Karpas-422 (cell line): ENCODE measurements around the gene RAB12. TPM values are rescaled to one million over a fixed set of nuclear protein-coding genes. Genes with fewer than 3 reads are reported as not detected.

ENCODE experiments used
- DNase-seq: peaks from one replicate; pipeline ENCODE4 v3.0.0-alpha.2; 2015
- H2AFZ ChIP-seq: fragments of 200-600 bp; sonication (generic); 2 replicates; pipeline ENCODE4 v1.6.1; 2014; ENCODE audit warnings: antibody characterized with exemption, low read length, mixed read lengths
- H3K27ac ChIP-seq: fragments of 200-600 bp; sonication (generic); 2 replicates; pipeline ENCODE4 v1.5.1; 2014; ENCODE audit warnings: mild to moderate bottlenecking, low read length, moderate library complexity
- H3K27me3 ChIP-seq: fragments of 200-600 bp; sonication (generic); 2 replicates; pipeline ENCODE4 v1.6.1; 2014; ENCODE audit warnings: low read length, mixed read lengths
- H3K36me3 ChIP-seq: fragments of 200-600 bp; sonication (generic); 2 replicates; pipeline ENCODE4 v1.6.1; 2014; ENCODE audit warnings: low read length, mixed read lengths; ENCODE audit not compliant: insufficient read depth
- H3K4me1 ChIP-seq: fragments of 200-600 bp; sonication (generic); 2 replicates; pipeline ENCODE4 v1.6.1; 2014; ENCODE audit warnings: mild to moderate bottlenecking, low read length, mixed read lengths
- H3K4me2 ChIP-seq: fragments of 200-600 bp; sonication (generic); 2 replicates; pipeline ENCODE4 v1.6.1; 2014; ENCODE audit warnings: low read length, low read depth, mild to moderate bottlenecking; ENCODE audit not compliant: poor library complexity, severe bottlenecking
- H3K4me3 ChIP-seq: fragments of 200-600 bp; sonication (generic); 2 replicates; pipeline ENCODE4 v1.5.1; 2014; ENCODE audit warnings: mild to moderate bottlenecking, antibody characterized with exemption, low read length, mixed read lengths
- H3K79me2 ChIP-seq: fragments of 200-600 bp; sonication (generic); 2 replicates; pipeline ENCODE4 v1.6.1; 2014; ENCODE audit warnings: mild to moderate bottlenecking, low read length, mixed read lengths
- H3K9ac ChIP-seq: fragments of 200-600 bp; sonication (generic); 2 replicates; pipeline ENCODE4 v1.6.0; 2014; ENCODE audit warnings: low read length
- H3K9me2 ChIP-seq: fragments of 200-600 bp; sonication (generic), shearing (Covaris generic); replicated peaks from 2 replicates; pipeline ENCODE4 v1.6.0; 2014; ENCODE audit warnings: mild to moderate bottlenecking, low read length, moderate library complexity; ENCODE audit not compliant: insufficient read depth
- H3K9me3 ChIP-seq: fragments of 300-700, 200-600 bp; sonication (generic); 2 replicates; pipeline ENCODE4 v1.6.1; 2014; ENCODE audit warnings: low read length, mixed read lengths
- H4K20me1 ChIP-seq: fragments of 200-600 bp; sonication (generic); 2 replicates; pipeline ENCODE4 v1.6.1; 2014; ENCODE audit warnings: mild to moderate bottlenecking, antibody characterized with exemption, low read length, low read depth; ENCODE audit not compliant: insufficient read depth
- total RNA-seq: library from RNA; depleted of rRNA; stranded (reverse); fragments of >200 nt; shearing (Covaris generic); gene quantifications from 2 replicates; pipeline ENCODE4 v1.2.3, GENCODE V29; 2014; ENCODE audit warnings: low replicate concordance

The RAB12 gene
- total RNA-seq, 1 experiment from 2014 or later = 17.2 TPM

GRCh38 chr18:8584798-8585197 lies 24.4 kb upstream of the RAB12 start:
- H3K79me2 ChIP-seq = no peaks in the 10 kb centered on the region
- no peak overlapping the region for H3K27ac ChIP-seq
- no peak overlapping the region for H3K4me2 ChIP-seq
- H4K20me1 ChIP-seq = no peaks in the 10 kb centered on the region
- H3K36me3 ChIP-seq = no peaks in the 10 kb centered on the region
- no peak overlapping the region for H3K9ac ChIP-seq
- no peaks in the 10 kb centered on the region for H3K4me1 ChIP-seq
- H2AFZ ChIP-seq = no peak overlapping the region
- no peak for DNase-seq
- no peaks in the 10 kb centered on the region for H3K9me3 ChIP-seq
- H3K27me3 ChIP-seq = no peaks in the 10 kb centered on the region
- no peaks in the 10 kb centered on the region for H3K9me2 ChIP-seq
- H3K4me3 ChIP-seq = no peak overlapping the region

- H2AFZ ChIP-seq = no peak overlapping the region
- no peak overlapping the region for H3K4me2 ChIP-seq
- no peak overlapping the region for H3K4me3 ChIP-seq
- H3K27me3 ChIP-seq = no peaks in the 10 kb centered on the region
- H3K27ac ChIP-seq = no peak overlapping the region
- H3K79me2 ChIP-seq = no peaks in the 10 kb centered on the region
- no peaks in the 10 kb centered on the region for H3K36me3 ChIP-seq
- H3K9me3 ChIP-seq = no peaks in the 10 kb centered on the region
- H3K9me2 ChIP-seq = no peaks in the 10 kb centered on the region
- no peaks in the 10 kb centered on the region for H4K20me1 ChIP-seq
- no peak overlapping the region for H3K9ac ChIP-seq
- H3K4me1 ChIP-seq = no peaks in the 10 kb centered on the region
- DNase-seq = no peak
Observed at GRCh38 chr18:8586941-8587340, 22.3 kb upstream of the RAB12 start.

DNA sequence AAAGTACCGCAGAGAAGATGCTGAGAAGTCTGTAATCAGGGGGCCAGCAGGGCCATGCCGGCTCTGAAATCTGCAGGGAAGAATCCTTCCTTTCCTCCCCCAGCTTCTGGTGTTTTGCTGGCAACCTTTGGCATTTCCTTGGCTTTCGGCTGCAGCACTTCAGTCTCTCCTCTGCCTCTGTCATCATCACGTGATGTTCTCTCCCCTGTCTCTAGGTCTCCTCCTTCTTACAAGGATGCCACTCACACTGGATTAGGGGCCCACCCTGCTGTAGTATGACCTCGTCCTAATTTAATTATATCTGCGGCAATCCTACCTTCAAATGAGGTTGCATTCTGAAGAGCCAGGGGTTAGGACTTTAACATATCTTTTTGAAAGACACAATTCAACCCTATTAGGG lies 13.8 kb upstream of the RAB12 start:
- no peaks in the 10 kb centered on the region for H4K20me1 ChIP-seq
- no peaks in the 10 kb centered on the region for H3K79me2 ChIP-seq
- no peak for DNase-seq
- no peaks in the 10 kb centered on the region for H3K9me2 ChIP-seq
- H3K9me3 ChIP-seq = no peaks in the 10 kb centered on the region
- no peaks in the 10 kb centered on the region for H3K36me3 ChIP-seq
- H3K4me2 ChIP-seq = no peak overlapping the region
- H3K27ac ChIP-seq = no peak overlapping the region
- H3K9ac ChIP-seq = no peak overlapping the region
- H3K4me1 ChIP-seq = no peaks in the 10 kb centered on the region
- H3K27me3 ChIP-seq = no peaks in the 10 kb centered on the region
- no peak overlapping the region for H2AFZ ChIP-seq
- no peak overlapping the region for H3K4me3 ChIP-seq

GRCh38 chr18:8601277-8602032 lies 7.8 kb upstream of the RAB12 start:
- Histone ChIP-seq H3K9me2 (no peaks in the 10 kb centered on the region), H2AFZ (no peak overlapping the region), H3K27me3 (no peaks in the 10 kb centered on the region), H3K9me3 (no peaks in the 10 kb centered on the region), H3K4me1 (peaks cover 19% of the 10 kb centered on the region), H3K4me2 (no peak overlapping the region), H3K4me3 (no peak overlapping the region), H3K36me3 (no peaks in the 10 kb centered on the region), H3K79me2 (no peaks in the 10 kb centered on the region), H4K20me1 (no peaks in the 10 kb centered on the region), H3K27ac (no peak overlapping the region), H3K9ac (no peak overlapping the region)
- DNase-seq = peak; percentile 51

DNA sequence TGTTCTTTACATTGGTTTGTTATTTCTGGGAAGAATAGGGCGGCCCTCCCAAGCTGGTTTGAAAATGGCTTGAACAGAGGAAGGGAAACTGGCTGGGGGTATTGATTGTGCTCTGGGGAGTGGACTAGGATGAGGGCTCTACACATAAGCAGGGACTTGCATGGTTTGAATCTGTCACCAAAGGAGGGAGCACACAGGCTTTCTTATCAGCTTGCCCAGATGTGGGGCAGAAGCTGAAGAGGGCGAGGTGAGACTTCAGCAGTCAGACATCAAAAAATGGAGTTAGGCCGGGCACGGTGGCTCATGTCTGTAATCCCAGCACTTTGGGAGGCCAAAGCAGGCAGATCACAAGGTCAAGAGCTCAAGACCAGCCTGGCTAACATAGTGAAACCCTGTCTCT lies 7.2 kb upstream of the RAB12 start:
- no peaks in the 10 kb centered on the region for H3K9me2 ChIP-seq
- no peaks in the 10 kb centered on the region for H3K27me3 ChIP-seq
- no peak overlapping the region for H3K4me2 ChIP-seq
- no peaks in the 10 kb centered on the region for H3K79me2 ChIP-seq
- H2AFZ ChIP-seq = no peak overlapping the region
- H3K4me3 ChIP-seq = no peak overlapping the region
- no peaks in the 10 kb centered on the region for H3K9me3 ChIP-seq
- H4K20me1 ChIP-seq = no peaks in the 10 kb centered on the region
- no peak for DNase-seq
- no peak overlapping the region for H3K9ac ChIP-seq
- no peaks in the 10 kb centered on the region for H3K36me3 ChIP-seq
- H3K27ac ChIP-seq = no peak overlapping the region
- H3K4me1 ChIP-seq = peaks cover 20% of the 10 kb centered on the region

DNA sequence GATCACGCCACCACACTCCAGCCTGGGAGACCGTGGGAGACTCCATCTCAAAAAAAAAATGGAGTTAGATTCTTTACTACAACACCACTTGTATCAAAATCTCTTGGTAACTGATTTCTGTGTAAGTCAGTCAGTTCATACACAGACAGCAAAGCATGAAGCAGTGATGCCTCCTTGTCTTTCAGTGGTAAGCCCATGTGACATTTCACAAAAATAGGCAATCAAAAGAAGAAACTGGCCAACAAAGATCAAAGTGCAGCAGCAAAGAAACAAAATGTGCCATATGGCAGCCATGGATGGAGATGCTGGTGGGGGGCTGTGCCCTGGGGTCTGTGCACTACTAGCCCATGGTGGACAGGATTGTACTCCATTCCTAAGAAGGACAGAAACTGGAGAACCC lies 6.7 kb upstream of the RAB12 start:
- Histone ChIP-seq H3K36me3 (no peaks in the 10 kb centered on the region), H3K4me1 (peaks cover 25% of the 10 kb centered on the region), H3K9me3 (no peaks in the 10 kb centered on the region), H2AFZ (no peak overlapping the region), H3K27me3 (no peaks in the 10 kb centered on the region), H3K4me3 (no peak overlapping the region), H3K27ac (no peak overlapping the region), H3K9ac (no peak overlapping the region), H3K4me2 (no peak overlapping the region), H3K9me2 (no peaks in the 10 kb centered on the region), H4K20me1 (no peaks in the 10 kb centered on the region), H3K79me2 (no peaks in the 10 kb centered on the region)
- DNase-seq = no peak

DNA sequence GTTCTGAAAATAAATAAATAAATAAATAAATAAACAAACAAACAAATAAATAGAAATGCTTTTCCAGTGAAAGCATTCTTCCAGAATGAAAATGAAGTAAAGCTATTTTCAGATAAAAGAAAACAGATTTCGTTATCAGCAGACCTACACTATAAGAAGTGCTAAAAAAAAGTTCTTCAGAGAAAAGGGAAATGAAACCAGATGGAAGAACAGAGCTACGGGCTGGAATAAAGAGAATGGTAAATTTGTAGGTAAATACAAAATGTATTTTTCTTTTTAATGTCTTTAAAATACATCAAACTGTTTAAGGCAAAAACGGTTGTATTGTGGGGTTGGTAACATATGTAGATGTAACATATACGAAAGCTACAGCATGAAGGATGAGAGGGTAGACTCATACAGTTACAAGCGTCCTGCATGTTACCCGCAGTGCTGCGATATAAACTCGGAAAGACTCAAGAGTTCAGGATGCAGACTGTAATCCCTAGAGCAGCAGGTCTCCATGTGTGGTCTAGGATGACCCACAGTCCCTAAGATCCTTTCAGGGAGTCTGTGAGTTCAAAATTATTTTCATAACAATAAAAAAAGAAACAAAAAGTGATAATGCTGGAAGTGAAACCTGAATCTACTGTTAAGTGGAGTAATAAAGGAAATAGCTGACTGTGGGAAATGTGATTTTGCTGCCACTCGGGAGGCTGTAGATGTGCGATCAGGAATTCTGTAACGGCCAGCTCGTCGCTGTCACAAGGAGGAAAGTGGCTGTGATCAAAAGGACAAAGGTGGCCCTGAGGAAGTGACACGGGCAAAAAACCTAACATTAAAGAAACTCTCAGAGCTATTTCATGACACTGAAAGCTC lies 5.3 kb upstream of the RAB12 start:
- H4K20me1 ChIP-seq = no peaks in the 10 kb centered on the region
- peak overlapping the region; percentile 24; the same call in 1 of the 2 replicates for H2AFZ ChIP-seq
- H3K9ac ChIP-seq = peak overlapping the region; percentile 45
- no peaks in the 10 kb centered on the region for H3K27me3 ChIP-seq
- no peak overlapping the region for H3K27ac ChIP-seq
- peak overlapping the region; percentile 51 for H3K4me3 ChIP-seq
- H3K4me2 ChIP-seq = peak overlapping the region; percentile 66
- no peaks in the 10 kb centered on the region for H3K9me3 ChIP-seq
- H3K4me1 ChIP-seq = peaks cover 38% of the 10 kb centered on the region
- H3K79me2 ChIP-seq = no peaks in the 10 kb centered on the region
- H3K9me2 ChIP-seq = no peaks in the 10 kb centered on the region
- H3K36me3 ChIP-seq = no peaks in the 10 kb centered on the region
- DNase-seq = peak; percentile 70

- Histone ChIP-seq H3K36me3 (no peaks in the 10 kb centered on the region), H2AFZ (no peak overlapping the region), H4K20me1 (peaks cover 12% of the 10 kb centered on the region), H3K4me1 (peaks cover 45% of the 10 kb centered on the region), H3K9ac (no peak overlapping the region), H3K9me3 (no peaks in the 10 kb centered on the region), H3K27me3 (no peaks in the 10 kb centered on the region), H3K79me2 (peaks cover 13% of the 10 kb centered on the region), H3K9me2 (no peaks in the 10 kb centered on the region), H3K4me2 (no peak overlapping the region), H3K27ac (no peak overlapping the region), H3K4me3 (no peak overlapping the region)
- no peak for DNase-seq
Observed at GRCh38 chr18:8605974-8606373, 3.3 kb upstream of the RAB12 start.
